Activated CD8-positive, alpha-beta memory T cell treated with anti-CD3 and anti-CD28 coated beads, Interleukin-2, amount 50 U/mL, for 24 hours (primary cell): ENCODE data around the gene CACNB3.

ENCODE experiments used
- DNase-seq: peaks from one replicate; pipeline ENCODE4 v3.0.0-alpha.2; 2020; ENCODE audit errors: extremely low read depth

CACNB3 gene

GRCh38 chr12:48788854-48789775 is 29.2 kb upstream of the CACNB3 start, which contains the start of gene ADCY6:
Gene ADCY6 (minus strand): TSS chr12:48789089. CDS start chr12:48783434, 5,655 bp downstream.
- no peak for DNase-seq

GRCh38 chr12:48789858-48790326 is 28.4 kb upstream of the CACNB3 start:
- DNase-seq: no peak

GRCh38 chr12:48793696-48794095 is 24.6 kb upstream of the CACNB3 start:
- no peak for DNase-seq

GRCh38 chr12:48794870-48795269 is 23.4 kb upstream of the CACNB3 start:
- no peak for DNase-seq

- DNase-seq: no peak
Observed at GRCh38 chr12:48795550-48796455, 22.5 kb upstream of the CACNB3 start.

- no peak for DNase-seq
Observed at GRCh38 chr12:48796976-48797375, 21.3 kb upstream of the CACNB3 start.

GRCh38 chr12:48800457-48800856 is 17.8 kb upstream of the CACNB3 start:
- DNase-seq: no peak

- no peak for DNase-seq
Observed at GRCh38 chr12:48800971-48801370, 17.3 kb upstream of the CACNB3 start.

GRCh38 chr12:48803675-48804074 is 14.6 kb upstream of the CACNB3 start:
- DNase-seq: no peak

- DNase-seq: no peak
Observed at GRCh38 chr12:48807981-48808380, 10.3 kb upstream of the CACNB3 start.

- DNase-seq: no peak
Observed at GRCh38 chr12:48810903-48811431, 7.3 kb upstream of the CACNB3 start.

- DNase-seq: no peak
Observed at GRCh38 chr12:48811437-48812090, 6.7 kb upstream of the CACNB3 start.

- no peak for DNase-seq
Observed at GRCh38 chr12:48812389-48812788, 5.9 kb upstream of the CACNB3 start.

- no peak for DNase-seq
Observed at GRCh38 chr12:48813465-48814261, 4.6 kb upstream of the CACNB3 start.

GRCh38 chr12:48814262-48815125 is 3.8 kb upstream of the CACNB3 start:
- DNase-seq: no peak

- no peak for DNase-seq
Observed at GRCh38 chr12:48815126-48816110, 2.9 kb upstream of the CACNB3 start.

GRCh38 chr12:48816143-48816854 is 2.0 kb upstream of the CACNB3 start:
- DNase-seq: no peak
